Limb (tissue), 2 donors: ENCODE results near the gene PSMB3.

Experiments
- DNase-seq, 2 donors: peaks; one replicate each; pipeline ENCODE4 v3.0.0-alpha.2; 2016; ENCODE audit errors: extremely low spot score in 2 of 2

Gene PSMB3

DNA sequence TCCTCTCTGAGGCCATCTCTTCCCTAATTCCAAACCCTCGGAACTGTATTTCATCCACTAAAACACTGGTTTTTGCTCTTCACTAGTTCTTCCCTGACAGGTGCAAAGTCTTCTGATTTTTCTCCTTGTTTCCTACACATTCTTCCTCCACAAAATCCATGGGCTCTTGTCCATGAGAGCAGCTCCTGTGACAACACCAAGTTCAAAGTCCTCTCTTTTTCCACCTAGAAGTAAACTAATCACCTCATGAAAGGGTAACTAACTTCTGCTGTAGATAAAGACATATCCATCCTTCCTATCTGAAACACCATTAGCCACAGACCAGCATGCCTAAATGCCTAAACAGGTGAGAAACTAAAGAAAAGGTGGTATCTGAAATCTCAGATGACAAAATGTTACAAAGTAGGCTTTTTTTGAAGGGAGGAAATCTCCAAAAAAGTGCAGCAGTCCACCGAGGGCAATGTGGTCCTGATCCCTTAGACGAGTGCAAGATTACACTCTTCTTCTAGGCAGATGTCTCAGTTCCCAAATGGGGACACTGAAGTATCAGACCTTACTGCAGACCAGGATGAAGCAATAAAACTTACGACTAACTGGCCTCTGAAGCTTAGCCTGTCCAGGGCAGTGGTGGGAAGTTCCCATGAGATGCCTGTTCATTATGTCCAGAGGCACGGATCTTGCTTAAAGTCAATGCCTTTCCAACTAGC lies 44.1 kb downstream of the PSMB3 start:
- no peak for DNase-seq

DNA sequence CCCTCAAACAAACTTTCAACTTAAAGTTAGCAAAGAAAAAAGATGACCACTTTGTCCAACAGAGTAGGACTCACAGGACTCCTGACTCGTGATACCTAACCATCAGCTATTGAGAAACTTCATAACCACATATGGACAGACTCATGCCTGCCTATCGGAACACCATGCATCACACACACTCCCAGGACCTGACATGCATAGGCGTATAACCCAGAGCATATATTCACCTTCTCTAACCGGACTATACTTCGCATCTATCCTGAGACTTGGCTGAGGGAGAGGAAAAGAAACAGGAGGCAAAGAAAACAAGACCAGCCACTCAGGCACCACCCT lies 44.6 kb downstream of the PSMB3 start:
- no peak for DNase-seq

DNA sequence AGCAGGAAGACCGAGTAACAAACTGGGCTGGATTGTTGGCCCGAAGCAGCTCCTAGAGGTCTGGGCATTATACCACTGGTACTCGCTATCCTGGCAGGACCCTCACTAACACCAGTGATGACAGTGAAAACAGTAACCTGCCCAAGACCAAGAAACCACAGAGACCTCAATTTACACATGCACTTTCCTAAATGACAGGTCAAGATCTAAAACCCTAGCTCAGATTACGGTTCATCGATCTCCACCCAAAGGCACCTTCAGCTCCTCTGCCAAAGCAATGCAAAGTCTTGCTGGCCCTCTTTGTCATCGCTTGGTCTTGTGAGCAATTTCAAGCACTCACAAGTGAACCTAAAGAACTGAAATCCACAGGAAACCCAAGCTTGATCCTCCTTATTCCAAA lies 45.3 kb downstream of the PSMB3 start:
- no peak for DNase-seq

DNA sequence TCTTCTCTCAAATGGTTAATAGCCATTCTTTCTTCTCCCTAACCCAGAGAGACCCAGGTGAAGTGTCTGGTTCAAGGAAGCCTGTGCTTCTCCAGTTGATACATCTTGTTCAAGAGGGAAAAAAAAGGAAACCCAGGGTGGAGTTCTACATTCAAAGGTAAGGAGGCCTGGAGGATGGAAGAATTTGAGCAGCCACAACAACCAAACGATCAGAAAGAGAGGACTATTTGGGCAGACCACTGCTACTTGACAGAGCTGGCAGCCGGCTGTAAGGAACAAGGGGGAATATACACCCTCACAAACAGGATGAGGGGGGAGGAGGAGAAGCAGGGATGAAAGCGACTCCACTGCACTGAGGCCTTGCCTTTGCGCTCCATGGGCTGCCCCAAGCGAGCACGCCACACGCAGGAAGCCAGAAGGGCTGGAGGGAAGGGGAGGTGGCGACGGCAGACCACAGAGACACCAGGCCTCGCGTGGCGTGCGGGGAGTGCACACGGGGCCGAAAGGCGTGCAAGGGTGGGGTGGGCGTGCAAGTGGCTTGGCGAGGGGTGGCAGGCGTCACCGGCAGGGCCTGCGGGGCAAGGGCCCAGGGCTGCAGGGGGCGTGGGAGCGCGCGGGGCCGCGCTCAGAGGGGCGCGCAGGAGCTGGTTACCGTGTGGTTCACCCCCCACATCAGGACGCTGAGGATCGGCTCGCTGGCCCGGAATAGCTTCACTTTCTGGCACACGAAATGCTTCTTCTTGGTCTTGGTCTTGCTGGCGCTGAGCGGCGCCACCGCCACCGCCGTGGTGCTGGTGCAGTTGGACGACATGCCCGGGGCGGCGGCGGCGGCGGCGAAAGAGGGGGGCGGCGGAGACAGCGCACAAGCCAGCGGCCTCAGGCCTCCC lies 46.3 kb downstream of the PSMB3 start:
- DNase-seq: peak in 1 of 2 donors; percentile 10

DNA sequence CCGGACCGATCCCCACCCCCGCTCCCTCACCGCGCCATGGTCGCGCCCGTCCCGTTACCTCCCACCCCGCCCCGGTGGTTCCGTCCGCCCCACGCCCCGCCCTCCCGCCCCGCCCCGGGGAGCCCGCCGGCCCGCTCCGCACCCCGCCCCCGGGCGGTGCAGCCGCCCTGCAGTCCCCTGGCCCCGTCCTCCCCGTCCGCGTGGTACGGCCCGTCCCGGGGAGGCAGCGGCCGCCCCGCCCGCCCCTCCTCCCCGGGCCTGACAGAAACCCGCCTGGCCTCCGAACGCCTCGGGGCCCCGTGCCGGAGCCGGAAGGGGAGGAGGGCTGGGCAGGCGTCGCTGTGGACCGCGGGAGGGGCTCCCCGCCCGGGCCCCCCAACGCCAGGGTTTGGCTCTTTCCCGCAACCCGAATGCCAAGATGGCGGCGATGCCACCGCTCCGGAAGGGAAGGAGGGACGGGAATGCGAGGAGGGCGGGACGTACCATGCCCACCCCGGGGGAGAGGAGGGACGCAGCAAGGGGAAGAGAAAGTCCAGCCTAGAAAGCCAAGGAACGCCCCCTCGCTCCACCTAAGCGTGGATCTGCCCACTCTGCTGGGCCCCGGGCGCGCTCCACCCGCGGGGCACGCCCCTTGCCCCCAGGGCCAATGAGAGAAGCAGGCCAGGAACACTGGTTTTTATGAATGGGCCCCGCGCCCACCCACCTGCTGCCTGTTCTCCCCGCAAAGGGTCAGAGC lies 47.1 kb downstream of the PSMB3 start, which contains the start of gene PIP4K2B:
TSS of gene PIP4K2B (minus strand) at position 56 of the 736 bp plus-strand sequence. CDS start 132 bp downstream, outside the sequence.
- DNase-seq: peak; percentile 97

DNA sequence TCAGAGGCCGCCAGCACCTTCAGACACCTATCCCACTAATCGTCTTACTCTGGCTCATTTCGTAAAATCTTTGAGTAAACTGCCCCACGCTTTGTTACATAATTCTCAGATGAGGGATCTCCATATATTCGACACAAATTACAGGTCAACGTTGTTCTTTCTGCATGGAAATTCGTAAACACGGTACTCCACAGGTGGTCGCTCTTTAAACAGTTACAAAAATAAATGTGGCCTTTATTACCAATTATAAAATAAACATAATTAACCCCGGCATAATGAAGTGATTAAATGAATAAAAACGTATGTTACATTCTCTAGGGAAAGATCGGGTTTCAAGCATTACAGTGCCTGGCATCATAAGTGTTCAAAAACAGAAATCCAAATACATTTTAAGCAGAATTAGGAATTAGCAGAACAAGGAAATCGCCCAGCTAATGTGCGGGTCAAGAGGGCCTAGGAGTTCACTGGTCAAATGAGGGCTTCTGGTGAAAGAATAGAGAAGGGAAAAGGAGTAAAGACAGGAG lies 47.8 kb downstream of the PSMB3 start:
- no peak for DNase-seq

DNA sequence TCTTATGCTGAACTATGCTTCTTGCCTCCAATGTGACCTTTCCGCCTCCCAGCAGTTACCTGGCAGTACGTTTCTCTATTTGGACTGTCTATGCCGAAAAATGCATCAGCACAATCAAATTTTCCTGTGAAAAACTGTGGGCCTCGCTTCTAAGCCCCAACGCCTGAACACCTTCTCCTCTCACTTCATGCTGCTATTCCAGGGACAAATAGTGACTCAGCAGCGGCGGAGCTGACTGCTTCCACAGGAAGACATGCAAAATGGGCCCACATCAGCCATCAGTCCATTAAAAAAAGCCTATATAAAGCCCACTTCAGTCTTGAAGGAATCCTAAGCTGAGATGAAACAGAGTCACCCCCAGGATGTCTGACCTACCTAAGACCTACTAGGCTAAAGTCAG lies 57.3 kb downstream of the PSMB3 start:
- DNase-seq: no peak
